PC-3 (cell line): ENCODE measurements around the gene RGS11. TPM values are rescaled to one million over a fixed set of nuclear protein-coding genes. Genes with fewer than 3 reads are reported as not detected.
A peak's percentile ranks its signal among the peaks of the same experiment; 100 is the strongest.

Experiments
- ATAC-seq: fragments of 200-7000 bp; cut with Tn5 transposase; 2 replicates; pipeline ENCODE4 v1.9.1; 2020; ENCODE audit warnings: mild to moderate bottlenecking, moderate library complexity
- BruUV-seq: library from RNA; stranded (reverse); fragments of 400-500 nt; replicated peaks from 2 replicates; lab custom pipeline; 2021; lab: Mats Ljungman, UMichigan
- CTCF ChIA-PET: fragments of 300-600 bp; sonication (Branson Sonifier 250); formaldehyde crosslinking; loops from one replicate; lab custom pipeline; 2022; ENCODE audit warnings: antibody characterized with exemption; lab: Charles Lee
- POLR2A ChIA-PET: fragments of 300-600 bp; sonication (Branson Sonifier 250); formaldehyde crosslinking; loops from one replicate; lab custom pipeline; 2022; ENCODE audit warnings: antibody characterized with exemption; ENCODE audit not compliant: unreplicated experiment; lab: Charles Lee
- DNase-seq: peaks from one replicate; pipeline ENCODE4 v3.0.0-alpha.2; 2015
- H2AFZ ChIP-seq: fragments of 300-600 bp; sonication (generic); 2 replicates; pipeline ENCODE4 v1.6.0; 2016; ENCODE audit warnings: antibody characterized with exemption, low read length
- H3F3A ChIP-seq: fragments of 300-600 bp; sonication (generic); one replicate; pipeline ENCODE4 v1.6.0; 2017; ENCODE audit warnings: antibody characterized with exemption, low read length, control low read depth, mild to moderate bottlenecking; ENCODE audit not compliant: unreplicated experiment
- H3K27ac ChIP-seq: fragments of 300-600 bp; sonication (generic); 2 replicates; pipeline ENCODE4 v1.5.1; 2016; ENCODE audit warnings: mild to moderate bottlenecking, low read length
- H3K27me3 ChIP-seq: fragments of 300-600 bp; sonication (generic); 2 replicates; pipeline ENCODE4 v1.6.1; 2016; ENCODE audit warnings: low read length, mixed read lengths
- H3K36me3 ChIP-seq: fragments of 300-600 bp; sonication (generic); 2 replicates; pipeline ENCODE4 v1.6.1; 2016; ENCODE audit warnings: low read depth, mixed run types, low read length, mixed read lengths
- H3K4me1 ChIP-seq: fragments of 300-600 bp; sonication (generic); 2 replicates; pipeline ENCODE4 v1.5.1; 2016; ENCODE audit warnings: low read length; ENCODE audit not compliant: insufficient read depth
- H3K4me2 ChIP-seq: fragments of 300-600 bp; sonication (generic); 2 replicates; pipeline ENCODE4 v1.6.0; 2016; ENCODE audit warnings: low read length
- H3K4me3 ChIP-seq: fragments of 300-600 bp; sonication (generic); 2 replicates; pipeline ENCODE4 v1.5.1; 2016; ENCODE audit warnings: mild to moderate bottlenecking, low read length, mixed read lengths
- H3K79me2 ChIP-seq: fragments of 300-600 bp; sonication (generic); 2 replicates; pipeline ENCODE4 v1.6.1; 2017; ENCODE audit warnings: low read length, mixed read lengths
- H3K9ac ChIP-seq: fragments of 300-600 bp; sonication (generic); 2 replicates; pipeline ENCODE4 v1.6.0; 2016; ENCODE audit warnings: mild to moderate bottlenecking, low read length
- H3K9me2 ChIP-seq: fragments of 300-600 bp; sonication (generic); replicated peaks from 2 replicates; pipeline ENCODE4 v1.6.1; 2016; ENCODE audit warnings: mixed run types, low read length, mixed read lengths
- H3K9me3 ChIP-seq: fragments of 300-600 bp; sonication (generic); 2 replicates; pipeline ENCODE4 v1.6.1; 2016; ENCODE audit warnings: low read length, mixed read lengths
- H4K20me1 ChIP-seq: fragments of 300-600 bp; sonication (generic); 2 replicates; pipeline ENCODE4 v1.6.1; 2016; ENCODE audit warnings: low read length, mixed read lengths
- CTCF ChIP-seq: fragments of 300-600 bp; sonication (generic); conservative IDR thresholded peaks from 2 replicates; pipeline ENCODE4 v1.5.1; 2017; ENCODE audit warnings: antibody characterized with exemption, low read depth, mild to moderate bottlenecking, low read length
- EZH2 ChIP-seq: fragments of 300-600 bp; sonication (generic); IDR thresholded peaks from one replicate; pipeline ENCODE4 v1.6.1; 2017; ENCODE audit warnings: antibody characterized with exemption, mild to moderate bottlenecking, low read length; ENCODE audit not compliant: unreplicated experiment
- EZH2phosphoT487 ChIP-seq: fragments of 300-600 bp; sonication (generic); IDR thresholded peaks from 2 replicates; pipeline ENCODE4 v1.6.1; 2018; ENCODE audit warnings: mild to moderate bottlenecking, antibody characterized with exemption, low read length, borderline replicate concordance
- intact Hi-C: fragments of 100-400 bp; cut with micrococcal nuclease; formaldehyde crosslinking; loops from 2 replicates; pipeline ENCODE4 v1.9.0; 2023
- total RNA-seq: library from RNA; depleted of rRNA; stranded (reverse); fragments of >200 nt; gene quantifications from 2 replicates; pipeline ENCODE4 v1.2.3, GENCODE V29; 2014

The RGS11 gene
- total RNA-seq, 1 experiment from 2014 or later, result 1.2 TPM

GRCh38 chr16:278863-279366 is 3.2 kb upstream of the RGS11 start:
- peak; percentile 65 for ATAC-seq
- Histone ChIP-seq H3K4me3 (no peak overlapping the region), H3K27ac (no peak overlapping the region), H2AFZ (no peak overlapping the region), H3K9ac (no peak overlapping the region), H3K36me3 (no peaks in the 10 kb centered on the region), H3K9me3 (no peaks in the 10 kb centered on the region), H3K4me2 (no peak overlapping the region), H3K27me3 (peaks cover 11% of the 10 kb centered on the region), H3F3A (no peaks in the 10 kb centered on the region), H3K9me2 (no peaks in the 10 kb centered on the region), H3K79me2 (no peaks in the 10 kb centered on the region), H3K4me1 (no peaks in the 10 kb centered on the region), H4K20me1 (no peaks in the 10 kb centered on the region)
- intact Hi-C loops, result no loop called here
- ChIA-PET POLR2A (no interaction called here), CTCF (no interaction called here)
- DNase-seq, result peak; percentile 59
- TF ChIP-seq CTCF, result no peak
- no peak for TF ChIP-seq EZH2phosphoT487
- no peak for TF ChIP-seq EZH2
- no TSS peak for BruUV-seq

- ATAC-seq, result no peak
- POLR2A ChIA-PET, result no interaction called here
- H2AFZ ChIP-seq, result no peak overlapping the region
- H3K9me2 ChIP-seq, result no peaks in the 10 kb centered on the region
- CTCF ChIA-PET, result no interaction called here
- DNase-seq, result no peak
- H3K79me2 ChIP-seq, result no peaks in the 10 kb centered on the region
- H3K36me3 ChIP-seq, result no peaks in the 10 kb centered on the region
- H3K4me3 ChIP-seq, result no peak overlapping the region
- H3K9ac ChIP-seq, result no peak overlapping the region
- H3K9me3 ChIP-seq, result no peaks in the 10 kb centered on the region
- no peaks in the 10 kb centered on the region for H3K4me1 ChIP-seq
- no TSS peak for BruUV-seq
- TF ChIP-seq EZH2 (no peak), CTCF (no peak)
- no peaks in the 10 kb centered on the region for H4K20me1 ChIP-seq
- no peak overlapping the region for H3K27ac ChIP-seq
- H3K27me3 ChIP-seq, result peaks cover 10% of the 10 kb centered on the region
- no peaks in the 10 kb centered on the region for H3F3A ChIP-seq
- no peak overlapping the region for H3K4me2 ChIP-seq
- intact Hi-C loops, result no loop called here
Observed at GRCh38 chr16:276426-277077, 808 bp upstream of the RGS11 start.

- DNase-seq (no peak), ATAC-seq (peak; percentile 42)
- Histone ChIP-seq H3K9ac (no peak overlapping the region), H2AFZ (peak overlapping the region; percentile 55; the same call in 1 of the 2 replicates), H3K4me3 (peak overlapping the region; percentile 52; the same call in 1 of the 2 replicates), H3K79me2 (no peaks in the 10 kb centered on the region), H3K4me2 (peak overlapping the region; percentile 81), H3K4me1 (no peaks in the 10 kb centered on the region), H3K36me3 (no peaks in the 10 kb centered on the region), H3K9me2 (no peaks in the 10 kb centered on the region), H3K27me3 (no peaks in the 10 kb centered on the region), H3K9me3 (no peaks in the 10 kb centered on the region), H3K27ac (no peak overlapping the region), H3F3A (no peaks in the 10 kb centered on the region), H4K20me1 (no peaks in the 10 kb centered on the region)
- intact Hi-C loops, result no loop called here
- POLR2A ChIA-PET, result no interaction called here
- CTCF ChIA-PET, result no interaction called here
- TF ChIP-seq EZH2 (no peak), EZH2phosphoT487 (no peak), CTCF (no peak)
- no TSS peak for BruUV-seq
Observed at GRCh38 chr16:275041-275641, 603 bp downstream of the RGS11 start.
